Stimulated activated CD4-positive, alpha-beta T cell treated with anti-CD3 and anti-CD28 coated beads, Interleukin-4, amount 100 ng/mL, for 24 hours (primary cell): ENCODE data around the gene R3HDM4.

ENCODE experiments used
- DNase-seq: peaks from one replicate; pipeline ENCODE4 v3.0.0-alpha.2; 2020

Gene R3HDM4

DNA sequence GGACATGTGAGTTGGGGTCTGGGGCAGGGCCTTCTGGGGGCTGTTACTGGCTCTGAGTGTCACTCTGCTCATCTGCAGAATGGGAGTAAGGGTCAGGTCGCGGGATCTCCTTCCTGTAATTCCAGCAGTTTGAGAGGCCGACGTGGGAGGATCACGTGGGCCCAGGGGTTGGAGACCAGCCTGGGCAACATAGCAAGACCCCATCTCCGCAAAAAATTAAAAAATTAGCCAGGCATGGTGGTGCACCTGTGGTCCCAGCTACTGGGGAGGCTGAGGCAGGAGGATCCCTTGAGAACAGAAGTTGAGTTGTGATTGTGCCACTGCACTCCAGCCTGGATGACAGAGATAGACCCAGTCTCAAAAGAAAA lies 16.9 kb upstream of the R3HDM4 start:
- DNase-seq = no peak

DNA sequence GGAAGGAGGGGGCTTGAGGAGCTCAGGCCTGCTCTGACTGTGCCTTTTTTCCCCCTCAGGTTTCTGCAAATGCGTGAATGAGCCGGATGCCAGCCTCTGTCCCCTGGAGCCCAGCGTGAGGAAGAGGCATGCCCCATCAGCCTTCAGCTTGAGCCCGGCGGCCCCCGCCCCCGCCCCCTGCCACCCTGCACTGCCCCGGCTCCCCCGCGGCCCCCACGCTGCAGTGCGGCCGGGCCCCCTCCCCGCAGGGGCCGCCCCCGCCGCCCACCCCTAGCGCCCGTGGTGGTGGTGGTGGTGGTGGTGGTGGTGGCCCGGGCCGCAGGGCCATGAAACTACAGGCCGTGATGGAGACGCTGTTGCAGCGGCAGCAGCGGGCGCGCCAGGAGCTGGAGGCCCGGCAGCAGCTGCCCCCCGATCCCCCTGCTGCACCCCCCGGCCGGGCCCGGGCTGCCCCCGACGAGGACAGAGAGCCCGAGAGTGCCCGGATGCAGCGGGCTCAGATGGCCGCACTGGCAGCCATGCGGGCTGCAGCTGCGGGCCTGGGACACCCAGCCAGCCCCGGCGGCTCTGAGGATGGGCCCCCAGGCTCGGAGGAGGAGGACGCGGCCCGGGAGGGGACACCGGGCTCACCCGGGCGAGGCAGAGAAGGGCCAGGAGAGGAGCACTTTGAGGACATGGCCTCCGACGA lies 16.3 kb upstream of the R3HDM4 start:
- no peak for DNase-seq

DNA sequence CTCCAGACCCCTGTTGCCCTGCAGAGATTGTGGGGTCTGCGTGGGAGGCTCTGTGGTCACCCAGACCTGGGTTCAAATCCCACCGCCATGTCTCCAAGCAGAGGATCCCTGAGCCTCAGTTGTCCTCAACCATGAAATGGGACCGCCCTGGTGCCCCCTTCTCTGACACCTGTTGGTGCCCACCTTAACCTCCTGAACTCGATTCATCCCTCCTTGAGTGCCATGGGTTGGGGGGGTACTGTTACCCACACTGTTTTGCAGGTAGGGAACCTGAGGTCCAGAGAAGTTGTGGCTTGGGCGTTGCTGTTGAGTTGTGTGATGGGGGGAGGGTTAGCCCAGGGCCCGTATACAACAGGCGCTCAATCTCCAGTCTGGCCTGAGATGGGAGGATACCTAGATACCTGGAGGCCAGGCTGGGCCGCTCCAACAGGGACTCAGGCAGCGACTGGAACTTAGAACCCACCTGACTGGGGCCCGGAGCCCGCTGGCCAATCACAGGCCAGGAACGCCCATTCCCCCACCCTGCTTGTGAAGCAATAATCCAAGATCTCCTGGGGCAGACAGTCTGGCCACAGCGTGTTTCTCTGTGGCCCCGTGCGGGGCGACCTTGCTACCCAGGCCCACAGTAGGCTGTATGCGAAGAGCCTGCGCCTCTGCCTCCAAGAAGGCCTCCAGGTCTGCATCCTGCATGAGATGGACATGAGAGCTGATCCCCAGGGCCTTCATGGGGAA lies 15.6 kb upstream of the R3HDM4 start:
- no peak for DNase-seq

DNA sequence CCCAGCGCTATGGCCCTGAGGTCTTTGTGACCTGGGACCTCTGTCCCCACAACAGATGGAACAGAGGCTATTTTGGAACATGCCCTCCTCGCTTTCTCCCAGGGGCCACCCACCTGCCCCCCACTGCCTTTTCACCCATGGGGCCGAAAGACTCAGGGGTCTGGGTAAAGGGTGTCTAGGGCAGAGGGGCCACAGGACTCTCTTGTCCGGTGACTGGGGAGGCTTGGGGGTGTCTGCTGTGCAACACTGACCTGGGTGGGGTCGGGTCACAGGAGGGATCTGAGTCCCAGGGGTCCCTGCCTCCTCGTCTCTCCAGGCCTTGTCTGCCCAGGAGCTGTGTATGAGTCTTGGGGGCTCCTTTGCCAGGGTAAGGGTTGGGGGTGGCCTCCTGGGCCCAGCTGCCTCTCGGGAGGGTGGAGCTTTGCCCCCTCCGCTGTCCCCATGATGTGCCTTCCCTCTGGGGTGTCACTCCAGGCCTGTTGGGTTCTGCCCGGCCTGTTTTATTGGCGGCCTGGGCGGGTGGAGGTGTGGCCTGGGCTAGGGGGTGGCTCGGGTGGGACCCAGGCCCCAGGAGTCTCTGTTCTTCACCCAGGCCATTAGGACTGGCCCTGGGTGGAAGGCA lies 14.9 kb upstream of the R3HDM4 start:
- no peak for DNase-seq

DNA sequence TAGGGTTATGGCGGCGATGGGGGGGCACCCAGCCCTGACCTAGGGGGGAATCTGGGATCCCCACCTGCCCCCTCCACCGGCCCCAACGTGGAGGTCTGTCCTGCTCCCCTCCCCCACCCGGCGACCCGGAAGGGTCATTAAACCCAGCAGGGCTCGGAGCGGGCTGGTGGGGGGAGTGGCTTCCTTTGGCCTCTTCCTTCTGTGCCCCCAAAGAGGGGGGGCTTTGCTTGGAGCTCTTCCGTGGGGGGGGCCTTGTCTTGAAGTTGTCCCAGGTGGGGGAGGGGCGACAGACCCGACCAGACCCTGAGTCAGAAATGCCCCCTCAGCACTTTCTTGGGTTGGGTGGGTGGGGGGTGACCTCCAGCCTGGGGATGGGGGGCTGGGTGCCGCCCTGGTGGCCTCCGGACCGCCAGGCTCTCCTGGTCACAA lies 14.3 kb upstream of the R3HDM4 start:
- no peak for DNase-seq

DNA sequence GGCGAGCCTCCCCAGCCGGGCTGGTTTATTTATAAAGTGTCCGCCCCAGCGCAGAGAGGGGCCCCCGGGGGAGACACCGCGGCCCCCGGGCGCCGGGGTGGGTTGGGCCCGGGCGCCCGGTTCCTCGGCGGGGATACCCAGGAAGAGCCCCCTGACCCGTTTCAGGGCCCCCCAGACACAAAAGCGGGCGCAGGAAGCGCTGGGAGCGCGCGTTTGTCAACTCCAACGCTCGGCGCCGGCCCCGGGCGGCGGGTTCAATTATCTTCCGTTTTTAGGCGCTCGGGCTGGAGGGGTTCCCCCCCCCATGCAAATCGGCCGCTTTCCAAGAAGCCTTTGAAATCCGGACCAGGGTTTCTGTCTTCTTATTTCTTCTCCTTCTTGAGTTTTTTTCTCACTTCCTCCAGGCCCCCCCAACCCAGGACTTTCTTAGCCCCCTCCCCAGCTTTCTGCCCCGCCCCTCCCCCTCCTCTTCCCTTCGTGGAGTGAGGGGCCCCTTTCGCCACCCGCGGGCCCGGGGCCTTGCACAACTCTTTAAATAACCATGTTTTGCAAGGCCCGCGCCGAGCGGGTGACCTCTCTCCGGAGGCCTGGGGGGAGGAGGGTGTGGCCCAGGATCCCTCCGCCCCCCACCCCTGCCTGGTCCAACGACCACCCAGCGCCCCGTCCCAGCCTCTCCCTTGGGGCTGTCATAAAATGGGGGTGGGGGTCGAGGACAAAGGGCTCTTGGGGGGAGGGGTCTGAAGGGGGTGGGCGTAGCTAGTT lies 13.8 kb upstream of the R3HDM4 start:
- DNase-seq = peak; percentile 45

DNA sequence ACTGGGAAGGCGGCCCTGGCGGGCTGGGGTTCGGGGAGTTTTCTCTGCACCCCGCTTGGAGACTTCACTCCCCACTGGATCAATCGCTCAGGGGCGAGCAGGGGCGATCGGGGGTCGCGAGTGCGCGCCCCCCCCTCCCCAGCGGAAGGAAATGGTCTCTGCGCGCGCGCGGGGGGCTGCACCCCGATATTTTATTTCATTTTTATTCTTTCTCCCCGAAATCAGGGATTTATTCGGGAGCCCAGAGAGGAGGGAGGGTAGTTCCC lies 13.2 kb upstream of the R3HDM4 start:
- no peak for DNase-seq

DNA sequence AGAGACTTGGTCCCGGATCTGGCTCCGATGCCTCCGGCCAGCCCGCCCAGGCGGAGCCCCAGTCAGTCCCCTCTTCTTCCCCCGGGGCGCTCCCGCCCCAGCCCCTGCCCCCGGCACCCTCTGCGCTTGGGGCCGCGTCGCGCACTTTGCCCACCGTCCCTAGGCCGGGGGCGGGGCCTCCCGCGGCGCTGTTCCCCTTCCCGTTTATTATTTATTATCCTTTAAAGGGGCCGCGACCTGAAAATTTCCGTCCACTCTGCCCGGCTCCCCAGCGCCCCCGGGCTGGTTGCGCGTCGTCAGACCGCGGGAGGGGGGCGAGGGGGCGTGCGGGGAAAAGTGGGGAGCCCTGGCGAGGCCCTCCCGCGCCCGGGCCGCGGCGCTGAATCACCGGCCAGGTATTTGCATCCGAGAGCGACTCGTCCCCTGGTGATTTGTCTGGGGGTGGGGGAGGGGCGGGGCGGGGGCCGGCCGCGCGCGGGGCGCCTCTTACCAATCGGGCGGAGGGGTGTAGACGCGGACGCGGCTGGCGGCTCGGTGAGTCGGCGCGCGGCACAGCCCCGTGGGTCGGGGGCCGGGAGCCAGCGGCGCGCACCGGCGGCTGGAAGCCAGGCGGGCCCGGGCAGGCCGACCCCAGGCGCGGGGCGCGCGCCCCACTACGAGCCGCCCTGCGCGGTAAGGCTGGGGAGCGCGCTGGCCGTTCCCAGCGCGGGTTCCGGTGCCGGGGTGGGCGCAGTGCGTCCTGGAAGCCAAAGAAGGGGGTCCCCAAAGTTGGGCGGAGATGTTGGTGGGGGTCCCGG lies 12.7 kb upstream of the R3HDM4 start, which contains the start of gene ARID3A:
Gene ARID3A, plus strand, starts transcription at position 510 of the 797 bp plus-strand sequence. CDS start 3,494 bp downstream, outside the sequence.
- peak; percentile 74 for DNase-seq

DNA sequence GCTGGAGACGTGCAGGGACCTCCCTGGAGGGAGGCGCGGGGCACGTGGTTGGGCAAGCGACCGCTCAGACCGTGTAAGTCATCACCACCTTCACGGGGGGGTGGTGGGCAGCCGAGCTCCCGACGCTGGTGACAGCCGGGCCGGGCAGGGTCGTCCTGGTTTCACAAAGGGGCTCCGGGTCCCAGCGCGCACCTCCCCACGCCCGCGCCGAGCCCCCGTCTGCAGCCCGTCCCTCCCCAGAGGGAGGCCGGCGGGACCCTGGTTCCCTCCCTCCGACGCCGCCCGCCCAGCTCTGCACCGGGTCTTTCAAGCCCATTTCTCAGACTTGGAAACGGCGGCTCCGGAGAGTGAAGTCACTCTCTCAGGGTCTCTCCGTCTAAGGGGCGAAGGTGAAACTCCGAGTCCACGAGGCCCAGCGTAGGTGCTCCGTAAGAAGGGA lies 12.1 kb upstream of the R3HDM4 start:
- DNase-seq = peak; percentile 75

DNA sequence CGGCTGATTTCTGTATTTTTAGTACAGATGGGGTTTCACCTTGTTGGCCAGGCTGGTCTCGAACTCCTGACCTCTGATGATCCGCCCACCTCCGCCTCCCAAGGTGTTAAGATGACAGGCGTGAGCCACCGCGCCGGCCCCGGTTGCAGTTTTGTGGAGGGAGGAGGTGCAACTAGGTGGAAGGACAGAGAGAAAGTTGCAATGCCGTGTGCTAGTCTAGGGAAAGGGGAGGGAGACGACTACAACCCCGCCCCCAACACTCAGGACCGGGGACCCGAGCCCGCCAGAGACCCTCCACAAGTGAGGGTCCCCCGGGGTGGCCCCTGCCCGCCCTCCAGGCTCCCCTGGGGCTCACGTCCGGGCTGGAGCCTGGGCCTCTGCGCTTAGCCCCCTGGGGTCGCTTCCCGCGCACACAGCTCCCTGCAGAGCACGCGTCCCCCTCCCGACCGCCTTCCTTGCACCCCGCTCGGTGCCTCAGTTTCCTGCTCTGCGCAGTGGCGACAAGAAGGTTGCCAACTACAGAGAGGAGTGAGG lies 11.6 kb upstream of the R3HDM4 start:
- DNase-seq = peak; percentile 49

DNA sequence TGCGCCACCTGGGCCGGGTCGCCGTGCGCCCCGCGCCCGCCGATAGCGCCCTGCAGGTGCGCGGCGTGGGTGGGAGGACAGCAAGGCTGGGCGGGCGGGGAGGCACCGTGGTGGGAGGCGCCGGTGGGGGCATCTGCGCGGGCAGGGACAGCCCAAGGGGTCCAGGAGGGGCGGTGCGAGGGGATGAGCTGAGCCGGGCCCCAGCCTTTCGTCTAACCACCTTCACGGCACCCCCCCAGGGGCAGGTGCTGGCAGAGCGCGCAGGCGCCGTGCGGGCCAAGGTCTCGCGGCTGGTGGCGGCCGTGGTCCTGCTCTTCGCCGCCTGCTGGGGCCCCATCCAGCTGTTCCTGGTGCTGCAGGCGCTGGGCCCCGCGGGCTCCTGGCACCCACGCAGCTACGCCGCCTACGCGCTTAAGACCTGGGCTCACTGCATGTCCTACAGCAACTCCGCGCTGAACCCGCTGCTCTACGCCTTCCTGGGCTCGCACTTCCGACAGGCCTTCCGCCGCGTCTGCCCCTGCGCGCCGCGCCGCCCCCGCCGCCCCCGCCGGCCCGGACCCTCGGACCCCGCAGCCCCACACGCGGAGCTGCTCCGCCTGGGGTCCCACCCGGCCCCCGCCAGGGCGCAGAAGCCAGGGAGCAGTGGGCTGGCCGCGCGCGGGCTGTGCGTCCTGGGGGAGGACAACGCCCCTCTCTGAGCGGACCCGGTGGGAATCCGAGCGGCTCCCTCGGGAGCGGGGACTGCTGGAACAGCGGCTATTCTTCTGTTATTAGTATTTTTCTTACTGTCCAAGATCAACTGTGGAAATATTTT lies 7.2 kb upstream of the R3HDM4 start:
- peak; percentile 58 for DNase-seq

DNA sequence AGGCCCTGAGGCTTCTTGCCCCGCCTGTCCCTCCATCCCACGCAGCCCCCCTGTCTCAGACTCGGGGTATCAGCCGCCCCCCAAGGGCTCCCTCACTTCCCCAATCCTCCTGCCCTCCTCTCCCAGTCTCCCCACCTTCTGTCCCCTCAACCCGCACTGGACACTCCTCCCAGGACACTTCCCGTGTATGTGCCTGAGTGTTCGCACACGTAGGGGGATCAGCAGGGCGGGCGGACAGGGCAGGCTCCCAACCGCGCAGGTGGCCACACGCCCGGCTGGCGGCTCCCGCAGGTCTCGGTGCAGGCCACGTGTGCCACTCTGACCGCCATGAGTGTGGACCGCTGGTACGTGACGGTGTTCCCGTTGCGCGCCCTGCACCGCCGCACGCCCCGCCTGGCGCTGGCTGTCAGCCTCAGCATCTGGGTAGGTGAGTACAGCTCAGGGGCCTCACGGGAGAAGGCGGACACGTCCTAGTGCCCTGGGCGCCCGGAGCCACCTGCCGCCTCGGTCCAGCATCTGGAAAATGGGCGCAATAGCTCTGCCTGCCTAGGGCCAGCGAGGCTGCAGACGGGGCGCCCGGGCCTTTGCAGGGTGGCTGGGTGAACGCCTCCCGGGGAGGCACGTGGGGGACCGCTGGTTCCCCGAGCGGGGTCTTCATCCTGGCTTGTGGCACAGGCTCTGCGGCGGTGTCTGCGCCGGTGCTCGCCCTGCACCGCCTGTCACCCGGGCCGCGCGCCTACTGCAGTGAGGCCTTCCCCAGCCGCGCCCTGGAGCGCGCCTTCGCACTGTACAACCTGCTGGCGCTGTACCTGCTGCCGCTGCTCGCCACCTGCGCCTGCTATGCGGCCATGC lies 6.4 kb upstream of the R3HDM4 start:
- peak; percentile 27 for DNase-seq

DNA sequence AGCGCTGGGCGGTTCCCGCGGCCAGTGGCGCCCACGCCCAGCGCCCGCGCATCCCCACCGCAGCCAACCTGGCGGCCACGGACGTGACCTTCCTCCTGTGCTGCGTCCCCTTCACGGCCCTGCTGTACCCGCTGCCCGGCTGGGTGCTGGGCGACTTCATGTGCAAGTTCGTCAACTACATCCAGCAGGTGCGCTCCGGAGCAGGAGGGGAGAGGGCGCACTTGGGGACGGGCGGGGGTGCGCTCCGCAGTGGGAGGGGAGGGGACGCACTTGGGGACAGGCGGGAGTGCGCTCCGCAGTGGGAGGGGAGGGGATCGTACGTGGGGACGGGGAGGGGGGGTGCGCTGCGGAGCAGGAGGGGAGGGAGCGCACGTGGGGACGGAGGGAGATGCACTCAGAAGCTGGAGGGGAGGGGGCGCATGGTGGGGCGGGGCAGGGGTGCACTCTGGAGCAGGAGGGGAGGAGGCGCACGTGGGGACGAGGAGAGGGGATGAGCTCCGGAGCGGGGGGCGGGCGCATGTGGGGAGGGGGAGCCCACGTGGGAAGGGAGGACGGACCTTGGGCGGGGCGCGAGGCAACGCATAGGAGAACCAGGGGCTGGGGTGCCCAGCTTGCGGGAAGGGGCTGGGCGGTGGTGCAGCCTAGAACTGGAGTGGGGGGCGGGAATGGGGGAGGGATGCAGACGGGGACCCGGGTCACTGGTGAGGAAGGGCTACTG lies 5.6 kb upstream of the R3HDM4 start:
- peak; percentile 19 for DNase-seq

DNA sequence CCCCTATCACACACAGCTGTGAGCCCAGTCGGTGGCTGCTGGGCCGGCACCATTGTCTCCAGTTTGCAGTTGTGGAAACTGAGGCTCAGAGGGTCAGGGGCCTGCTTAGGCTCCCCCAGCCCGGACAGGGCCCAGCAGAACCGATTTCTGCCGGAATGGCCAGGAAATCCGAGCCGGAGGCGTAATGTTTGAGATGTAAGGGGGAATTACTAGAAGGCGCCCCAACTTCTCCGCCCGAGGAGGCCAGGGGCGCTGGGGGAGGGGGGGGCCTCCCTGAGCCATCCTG lies 5.1 kb upstream of the R3HDM4 start:
- no peak for DNase-seq

DNA sequence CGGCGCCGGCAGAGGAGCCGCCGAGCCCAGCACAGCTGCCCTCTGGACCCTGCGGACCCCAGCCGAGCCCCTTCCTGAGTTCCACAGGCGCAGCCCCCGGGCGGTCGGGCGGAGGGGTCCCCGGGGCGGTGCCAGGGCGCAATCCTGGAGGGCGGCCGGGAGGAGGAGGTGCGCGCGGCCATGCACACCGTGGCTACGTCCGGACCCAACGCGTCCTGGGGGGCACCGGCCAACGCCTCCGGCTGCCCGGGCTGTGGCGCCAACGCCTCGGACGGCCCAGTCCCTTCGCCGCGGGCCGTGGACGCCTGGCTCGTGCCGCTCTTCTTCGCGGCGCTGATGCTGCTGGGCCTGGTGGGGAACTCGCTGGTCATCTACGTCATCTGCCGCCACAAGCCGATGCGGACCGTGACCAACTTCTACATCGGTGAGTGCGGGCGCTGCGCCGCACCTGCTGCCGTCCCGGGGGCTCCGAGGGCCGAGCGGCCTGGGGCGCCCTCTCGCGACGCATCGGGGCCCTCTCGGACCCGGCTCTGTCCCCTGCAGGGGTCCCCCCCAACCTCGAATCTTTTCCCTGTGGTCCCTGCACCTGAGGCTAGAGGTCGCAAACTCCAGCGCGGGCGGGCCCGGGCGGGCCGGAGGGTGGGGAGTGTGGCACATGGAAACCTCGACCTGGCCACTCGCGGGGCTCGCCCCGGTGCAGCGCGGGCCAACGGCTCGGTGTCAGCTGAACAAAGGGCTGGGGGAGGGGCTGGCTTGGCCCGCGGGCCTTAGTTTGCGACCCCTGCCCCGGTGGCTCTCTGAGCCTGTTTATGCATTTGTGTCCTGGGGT lies 4.5 kb upstream of the R3HDM4 start, which contains the start of gene KISS1R:
Gene KISS1R, plus strand, starts transcription at position 11 of the 829 bp plus-strand sequence. Its CDS starts 170 bp downstream, at position 181.
- peak; percentile 41 for DNase-seq

DNA sequence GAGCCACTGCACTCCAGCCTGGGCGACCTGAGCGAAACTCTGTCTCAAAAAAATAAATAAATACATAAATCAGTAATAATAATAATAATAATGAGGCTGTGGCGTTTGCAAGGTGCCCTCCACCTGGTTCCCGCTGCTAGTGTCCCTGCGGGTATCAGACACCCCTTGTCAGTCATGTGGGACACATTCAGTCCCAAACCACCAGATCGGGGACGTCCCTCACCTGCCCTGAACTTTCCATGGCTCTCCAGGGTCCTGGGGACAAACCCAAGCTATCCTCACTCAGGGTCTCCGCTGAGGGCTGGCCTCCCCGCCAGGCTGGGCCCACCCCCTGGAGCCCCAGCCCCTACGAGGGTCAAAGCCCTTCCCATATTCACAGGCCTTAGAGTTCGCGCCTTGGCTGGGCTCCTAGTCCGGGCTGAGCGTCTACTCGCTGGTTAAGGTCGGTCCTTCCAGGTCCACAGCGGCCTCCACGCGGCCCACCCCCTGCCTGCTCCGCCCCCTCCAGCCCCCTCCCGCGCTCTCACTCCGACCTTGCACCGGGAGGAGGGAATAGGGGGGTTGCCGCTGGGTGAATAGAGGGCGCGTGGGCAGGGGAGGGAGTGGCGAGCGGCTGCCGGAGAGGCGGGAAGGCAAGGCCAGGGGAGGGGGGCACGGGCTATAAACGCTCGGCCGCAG lies 3.8 kb upstream of the R3HDM4 start:
- DNase-seq = peak; percentile 36

DNA sequence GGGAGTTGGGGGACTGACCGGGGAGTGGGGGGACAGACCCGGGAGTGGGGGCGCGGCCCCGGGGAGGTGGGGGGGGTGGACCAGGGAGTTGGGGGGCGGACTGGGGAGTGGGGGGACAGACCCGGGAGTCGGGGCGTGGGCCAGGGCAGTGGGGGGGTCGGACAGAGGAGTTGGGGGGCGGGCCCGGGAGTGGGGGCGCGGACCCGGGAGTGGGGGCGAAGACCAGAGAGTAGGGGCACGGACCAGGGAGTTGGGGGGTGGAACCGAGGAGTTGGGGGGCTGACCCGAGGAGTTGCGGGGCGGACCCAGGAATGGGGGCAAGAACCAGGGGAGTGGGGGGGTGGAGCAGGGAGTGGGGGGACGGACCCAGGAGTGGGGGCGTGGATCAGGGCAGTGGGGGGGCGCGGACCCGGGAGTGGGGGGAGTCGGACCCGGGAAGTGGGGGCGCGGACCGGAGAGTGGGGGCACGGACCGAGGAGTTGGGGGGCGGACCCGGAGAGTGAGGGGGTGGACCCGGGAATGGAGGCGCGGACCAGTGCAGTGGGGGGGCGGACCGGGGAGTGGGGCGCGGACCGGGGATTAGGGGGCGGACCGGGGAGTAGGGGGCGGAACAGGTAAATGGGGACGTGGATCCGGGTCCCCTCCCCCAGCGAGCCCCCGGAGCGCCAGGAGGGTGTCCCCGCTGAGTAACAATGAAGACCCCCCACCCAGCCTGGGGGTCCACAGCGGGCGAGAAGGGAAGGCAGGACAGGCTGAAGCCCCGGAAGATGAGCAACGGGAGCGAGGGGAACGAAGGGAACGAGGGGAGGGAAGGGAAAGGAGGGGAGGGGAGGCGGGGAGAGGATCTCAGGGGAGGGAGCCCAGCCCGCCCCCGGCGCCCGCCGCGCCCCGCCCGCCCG lies 589 bp downstream of the R3HDM4 start:
- DNase-seq = peak; percentile 25
